DOHH2 (cell line): ENCODE measurements around the gene CLCN7.

ENCODE experiments used
- H3F3A ChIP-seq: fragments of 200-600 bp; sonication (generic), shearing (Covaris generic); 2 replicates; pipeline ENCODE4 v1.6.0; 2016; ENCODE audit warnings: antibody characterized with exemption, mild to moderate bottlenecking; ENCODE audit not compliant: control insufficient read depth, insufficient read depth
- H3K27ac ChIP-seq: fragments of 200-600 bp; sonication (generic); 2 replicates; pipeline ENCODE4 v1.5.1; 2014; ENCODE audit warnings: low read depth, mild to moderate bottlenecking, low read length, moderate library complexity
- H3K27me3 ChIP-seq: fragments of 200-600 bp; sonication (generic); 2 replicates; pipeline ENCODE4 v1.6.1; 2014; ENCODE audit warnings: mild to moderate bottlenecking, low read length, mixed read lengths; ENCODE audit not compliant: control insufficient read depth
- H3K36me3 ChIP-seq: fragments of 200-600 bp; sonication (generic); 2 replicates; pipeline ENCODE4 v1.6.1; 2014; ENCODE audit warnings: mild to moderate bottlenecking, low read length, moderate library complexity, mixed read lengths; ENCODE audit not compliant: control insufficient read depth
- H3K4me1 ChIP-seq: fragments of 200-600 bp; sonication (generic); 2 replicates; pipeline ENCODE4 v1.6.1; 2014; ENCODE audit warnings: mild to moderate bottlenecking, low read length, mixed read lengths; ENCODE audit not compliant: control insufficient read depth
- H3K4me2 ChIP-seq: fragments of 200-600 bp; sonication (generic); 2 replicates; pipeline ENCODE4 v1.6.0; 2014; ENCODE audit warnings: mild to moderate bottlenecking, low read length, moderate library complexity
- H3K4me3 ChIP-seq: fragments of 200-600 bp; sonication (generic); 2 replicates; pipeline ENCODE4 v1.5.1; 2014; ENCODE audit warnings: mild to moderate bottlenecking, low read length, mixed read lengths
- H3K79me2 ChIP-seq: fragments of 200-600 bp; sonication (generic); 2 replicates; pipeline ENCODE4 v1.6.1; 2014; ENCODE audit warnings: mild to moderate bottlenecking, low read length, mixed read lengths; ENCODE audit not compliant: control insufficient read depth
- H3K9me2 ChIP-seq: fragments of 200-600 bp; sonication (generic); replicated peaks from 2 replicates; pipeline ENCODE4 v1.6.1; 2014; ENCODE audit warnings: mild to moderate bottlenecking, low read length, mixed read lengths; ENCODE audit not compliant: control insufficient read depth
- H3K9me3 ChIP-seq: fragments of 200-600 bp; sonication (generic); 2 replicates; pipeline ENCODE4 v1.6.1; 2014; ENCODE audit warnings: antibody characterized with exemption, low read length, mixed read lengths; ENCODE audit not compliant: control insufficient read depth, insufficient read depth
- H4K20me1 ChIP-seq: fragments of 200-600 bp; sonication (generic); 2 replicates; pipeline ENCODE4 v1.6.0; 2014; ENCODE audit warnings: low read depth, mild to moderate bottlenecking, antibody characterized with exemption, low read length, moderate library complexity; ENCODE audit not compliant: control insufficient read depth, insufficient read depth
- EZH2phosphoT487 ChIP-seq: fragments of 200-600 bp; sonication (generic); IDR thresholded peaks from 2 replicates; pipeline ENCODE4 v1.6.1; 2017; ENCODE audit warnings: borderline replicate concordance, mild to moderate bottlenecking, antibody characterized with exemption, low read length, moderate library complexity, mixed read lengths
- TF ChIP-seq, protein P1 (sequence below): fragments of 200-600 bp; sonication (generic); IDR thresholded peaks from one replicate; pipeline ENCODE4 v1.5.1; 2014; ENCODE audit warnings: antibody characterized with exemption, mild to moderate bottlenecking, low read depth, low read length; ENCODE audit not compliant: poor library complexity, severe bottlenecking

The CLCN7 gene

DNA sequence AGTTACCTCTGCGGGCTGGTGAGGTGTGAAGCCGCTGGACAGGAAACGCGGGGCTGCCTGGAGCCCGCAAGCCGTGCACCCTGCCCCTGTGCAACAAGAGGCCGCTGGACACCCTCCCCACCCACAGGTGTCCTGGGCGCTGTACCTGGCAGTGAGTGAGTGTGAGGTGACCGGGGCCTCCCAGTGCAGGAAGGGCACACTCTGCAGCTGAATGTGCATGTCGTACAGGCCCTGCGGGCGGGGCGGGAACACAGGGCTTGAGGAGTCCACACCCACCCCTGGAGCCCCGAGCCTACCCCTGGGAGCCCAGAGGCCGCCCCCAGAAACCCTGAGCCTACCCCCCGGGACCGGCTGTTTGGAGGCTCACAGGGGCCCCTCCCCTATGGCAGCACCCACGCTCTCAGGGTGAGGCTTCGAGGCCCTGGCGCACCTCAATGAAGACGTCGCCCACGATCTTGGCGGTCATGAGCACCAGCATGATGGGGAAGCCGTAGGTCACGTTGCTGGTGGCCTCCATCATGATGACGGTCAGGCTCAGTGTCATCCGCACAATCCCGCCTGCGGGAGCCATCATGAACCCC lies 26.2 kb downstream of the CLCN7 start:
- H3K79me2 ChIP-seq, result no peaks in the 10 kb centered on the region
- H3K4me1 ChIP-seq, result no peaks in the 10 kb centered on the region

DNA sequence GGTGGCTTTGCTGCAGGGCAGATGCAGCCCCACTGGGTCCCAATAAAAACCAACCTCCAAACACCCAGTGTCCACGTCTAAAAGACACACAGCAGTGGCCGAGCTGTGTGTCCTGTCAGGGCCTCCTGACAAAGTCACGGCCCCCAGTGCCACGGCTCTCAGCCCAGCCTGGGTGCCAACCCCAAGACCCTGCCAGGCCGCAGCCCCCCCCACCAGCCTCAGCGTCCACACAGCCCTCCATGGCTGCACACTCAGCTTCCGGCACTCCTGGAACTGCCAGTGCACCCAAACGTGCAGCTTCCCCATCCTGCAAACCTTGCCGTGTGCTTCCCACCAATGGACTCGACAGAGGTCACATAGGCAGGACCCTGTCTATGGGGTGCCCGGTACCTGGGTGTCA lies 26.9 kb downstream of the CLCN7 start:
- TF ChIP-seq, protein P1, sequence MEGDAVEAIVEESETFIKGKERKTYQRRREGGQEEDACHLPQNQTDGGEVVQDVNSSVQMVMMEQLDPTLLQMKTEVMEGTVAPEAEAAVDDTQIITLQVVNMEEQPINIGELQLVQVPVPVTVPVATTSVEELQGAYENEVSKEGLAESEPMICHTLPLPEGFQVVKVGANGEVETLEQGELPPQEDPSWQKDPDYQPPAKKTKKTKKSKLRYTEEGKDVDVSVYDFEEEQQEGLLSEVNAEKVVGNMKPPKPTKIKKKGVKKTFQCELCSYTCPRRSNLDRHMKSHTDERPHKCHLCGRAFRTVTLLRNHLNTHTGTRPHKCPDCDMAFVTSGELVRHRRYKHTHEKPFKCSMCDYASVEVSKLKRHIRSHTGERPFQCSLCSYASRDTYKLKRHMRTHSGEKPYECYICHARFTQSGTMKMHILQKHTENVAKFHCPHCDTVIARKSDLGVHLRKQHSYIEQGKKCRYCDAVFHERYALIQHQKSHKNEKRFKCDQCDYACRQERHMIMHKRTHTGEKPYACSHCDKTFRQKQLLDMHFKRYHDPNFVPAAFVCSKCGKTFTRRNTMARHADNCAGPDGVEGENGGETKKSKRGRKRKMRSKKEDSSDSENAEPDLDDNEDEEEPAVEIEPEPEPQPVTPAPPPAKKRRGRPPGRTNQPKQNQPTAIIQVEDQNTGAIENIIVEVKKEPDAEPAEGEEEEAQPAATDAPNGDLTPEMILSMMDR, result no peak
- TF ChIP-seq EZH2phosphoT487, result no peak

More for the DNA sequence above, 26.2 kb downstream of the CLCN7 start:
- Histone ChIP-seq H4K20me1 (no peaks in the 10 kb centered on the region), H3K4me2 (no peak overlapping the region), H3K9me3 (no peaks in the 10 kb centered on the region), H3F3A (no peaks in the 10 kb centered on the region), H3K27ac (no peak overlapping the region), H3K27me3 (no peaks in the 10 kb centered on the region), H3K4me3 (no peak overlapping the region), H3K36me3 (peaks cover 20% of the 10 kb centered on the region), H3K9me2 (no peaks in the 10 kb centered on the region)
- TF ChIP-seq, protein P1, result no peak
- no peak for TF ChIP-seq EZH2phosphoT487

DNA sequence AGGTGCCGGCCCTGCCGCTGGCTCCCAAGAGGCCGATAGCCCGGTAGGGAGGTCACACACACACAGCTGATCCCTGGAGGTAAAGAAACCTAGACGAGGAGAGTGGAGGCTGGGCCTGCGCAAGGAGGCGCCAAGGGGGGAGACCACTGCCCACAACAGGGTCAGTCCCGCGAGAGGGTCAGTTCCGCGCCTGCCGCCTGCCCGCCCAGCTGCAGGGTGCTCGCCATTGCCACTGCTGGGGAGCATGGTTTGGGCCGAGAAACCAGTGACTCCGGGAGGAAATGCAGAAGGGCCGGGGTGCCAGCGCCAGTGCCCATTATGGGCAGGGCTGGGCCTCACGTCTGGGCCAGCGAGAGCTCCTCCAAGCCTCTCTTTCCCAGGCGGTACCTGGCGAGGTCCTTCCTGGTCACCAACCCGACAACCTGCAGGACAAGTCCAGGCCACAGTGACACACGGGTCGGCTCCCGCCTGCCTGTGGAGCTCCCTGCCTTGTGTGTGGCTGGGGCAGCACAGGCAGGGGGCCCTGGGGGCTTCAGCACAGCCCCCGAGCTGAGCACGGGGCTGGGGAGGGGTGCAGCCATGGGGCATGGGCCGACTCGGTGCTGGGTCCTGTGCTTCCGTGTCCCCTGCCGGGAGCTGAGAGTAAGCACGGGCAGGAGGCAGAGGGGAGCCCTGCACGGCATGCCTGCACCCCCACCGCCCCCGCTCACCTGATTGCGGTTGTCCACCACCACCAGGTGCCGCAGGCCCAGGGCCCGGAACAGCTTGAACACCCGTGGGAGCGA lies 28.3 kb downstream of the CLCN7 start:
- Histone ChIP-seq H4K20me1 (no peaks in the 10 kb centered on the region), H3K36me3 (peaks cover 11% of the 10 kb centered on the region; the same call in 1 of the 2 replicates), H3K4me2 (no peak overlapping the region)

More for the DNA sequence above, 26.9 kb downstream of the CLCN7 start:
- H3K27ac ChIP-seq, result no peak overlapping the region
- no peaks in the 10 kb centered on the region for H3K9me2 ChIP-seq
- H3F3A ChIP-seq, result no peaks in the 10 kb centered on the region
- H3K36me3 ChIP-seq, result peaks cover 18% of the 10 kb centered on the region; the same call in 1 of the 2 replicates
- no peak overlapping the region for H3K4me2 ChIP-seq
- no peaks in the 10 kb centered on the region for H3K4me1 ChIP-seq
- no peaks in the 10 kb centered on the region for H3K9me3 ChIP-seq
- no peaks in the 10 kb centered on the region for H4K20me1 ChIP-seq
- H3K79me2 ChIP-seq, result no peaks in the 10 kb centered on the region
- no peaks in the 10 kb centered on the region for H3K27me3 ChIP-seq
- no peak overlapping the region for H3K4me3 ChIP-seq

More for the DNA sequence above, 28.3 kb downstream of the CLCN7 start:
- Histone ChIP-seq H3F3A (no peaks in the 10 kb centered on the region), H3K9me3 (no peaks in the 10 kb centered on the region), H3K27ac (no peak overlapping the region), H3K4me3 (no peak overlapping the region), H3K79me2 (no peaks in the 10 kb centered on the region), H3K9me2 (no peaks in the 10 kb centered on the region), H3K4me1 (no peaks in the 10 kb centered on the region), H3K27me3 (no peaks in the 10 kb centered on the region)
- TF ChIP-seq EZH2phosphoT487, result no peak
- TF ChIP-seq, protein P1, result no peak
